Suprapubic skin (tissue), 3 donors: Measurements from ENCODE around the gene TCP1.

Experiments used
- POLR2AphosphoS5 ChIP-seq, 3 donors: sonication (generic); formaldehyde crosslinking; IDR thresholded peaks; one replicate each; pipeline ENCODE4 v1.6.1; 2017; ENCODE audit warnings: antibody characterized with exemption in 3 of 3
- TF ChIP-seq, protein P1 (sequence below), 2 donors: fragments of 200-600 bp in 1 of 2; fragments of 450-650 bp in 1 of 2; sonication (generic) in 1 of 2; IDR thresholded peaks; one replicate each; pipeline ENCODE4 v1.5.1; 2016 to 2019; ENCODE audit warnings: antibody characterized with exemption in 2 of 2, mild to moderate bottlenecking in 1 of 2, moderate library complexity in 1 of 2

DNA sequence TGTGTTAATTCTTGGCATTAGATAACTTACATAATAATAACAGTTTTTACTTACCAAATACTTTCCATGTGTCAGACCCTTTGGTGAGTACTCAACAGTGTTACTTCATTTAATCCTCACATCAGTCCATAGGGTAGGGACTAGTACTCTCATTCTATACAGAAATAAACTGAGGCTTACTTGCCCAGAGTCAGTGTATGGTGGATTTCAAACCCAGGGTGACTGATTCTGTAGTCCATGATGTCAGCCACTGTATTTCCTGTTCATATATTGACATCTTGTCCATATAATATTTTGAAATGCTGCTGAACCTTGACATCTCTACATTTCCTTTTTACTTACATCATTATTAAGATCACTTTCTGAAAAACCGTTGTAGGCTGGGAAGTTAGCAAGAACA, 8.2 kb upstream of the TCP1 start:
- TF ChIP-seq, protein P1, sequence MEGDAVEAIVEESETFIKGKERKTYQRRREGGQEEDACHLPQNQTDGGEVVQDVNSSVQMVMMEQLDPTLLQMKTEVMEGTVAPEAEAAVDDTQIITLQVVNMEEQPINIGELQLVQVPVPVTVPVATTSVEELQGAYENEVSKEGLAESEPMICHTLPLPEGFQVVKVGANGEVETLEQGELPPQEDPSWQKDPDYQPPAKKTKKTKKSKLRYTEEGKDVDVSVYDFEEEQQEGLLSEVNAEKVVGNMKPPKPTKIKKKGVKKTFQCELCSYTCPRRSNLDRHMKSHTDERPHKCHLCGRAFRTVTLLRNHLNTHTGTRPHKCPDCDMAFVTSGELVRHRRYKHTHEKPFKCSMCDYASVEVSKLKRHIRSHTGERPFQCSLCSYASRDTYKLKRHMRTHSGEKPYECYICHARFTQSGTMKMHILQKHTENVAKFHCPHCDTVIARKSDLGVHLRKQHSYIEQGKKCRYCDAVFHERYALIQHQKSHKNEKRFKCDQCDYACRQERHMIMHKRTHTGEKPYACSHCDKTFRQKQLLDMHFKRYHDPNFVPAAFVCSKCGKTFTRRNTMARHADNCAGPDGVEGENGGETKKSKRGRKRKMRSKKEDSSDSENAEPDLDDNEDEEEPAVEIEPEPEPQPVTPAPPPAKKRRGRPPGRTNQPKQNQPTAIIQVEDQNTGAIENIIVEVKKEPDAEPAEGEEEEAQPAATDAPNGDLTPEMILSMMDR (IDR thresholded peaks at IDR 0.05): no peak
- TF ChIP-seq POLR2AphosphoS5 (IDR thresholded peaks at IDR 0.05): no peak
